HepG2 (cell line): ENCODE results near the gene SH2D3A. TPM values are rescaled to one million over a fixed set of nuclear protein-coding genes. Genes with fewer than 3 reads are reported as not detected.

ENCODE experiments used
- ATF6 ChIP-seq: sonication (generic); formaldehyde crosslinking; conservative IDR thresholded peaks from 2 replicates; pipeline ENCODE4 v1.4.0; 2020; ENCODE audit warnings: missing genetic modification reagents
- ETS1 ChIP-seq: sonication (generic); formaldehyde crosslinking; IDR thresholded peaks from 2 replicates; pipeline ENCODE4 v1.4.0; 2020; ENCODE audit warnings: missing genetic modification reagents
- HOXA3 ChIP-seq: sonication (generic); formaldehyde crosslinking; IDR thresholded peaks from 2 replicates; pipeline ENCODE4 v1.5.0; 2020; ENCODE audit warnings: missing genetic modification reagents
- JUN ChIP-seq: sonication (generic); formaldehyde crosslinking; IDR thresholded peaks from 2 replicates; pipeline ENCODE4 v1.4.0; 2020; ENCODE audit warnings: mild to moderate bottlenecking, missing genetic modification reagents
- KDM2A ChIP-seq: sonication (generic); formaldehyde crosslinking; IDR thresholded peaks from 2 replicates; pipeline ENCODE4 v1.4.0; 2020; ENCODE audit warnings: low read depth, missing genetic modification reagents, borderline replicate concordance
- MBD4 ChIP-seq: IDR thresholded peaks from 2 replicates; pipeline ENCODE4 v1.6.1; 2012; ENCODE audit warnings: low read length, inconsistent platforms, borderline replicate concordance
- MXD1 ChIP-seq: sonication (generic); formaldehyde crosslinking; IDR thresholded peaks from 2 replicates; pipeline ENCODE4 v1.4.0; 2020; ENCODE audit warnings: mild to moderate bottlenecking, missing genetic modification reagents
- NFE2 ChIP-seq: sonication (generic); formaldehyde crosslinking; IDR thresholded peaks from 2 replicates; pipeline ENCODE4 v1.4.0; 2020; ENCODE audit warnings: missing genetic modification reagents
- NRL ChIP-seq: sonication (generic); formaldehyde crosslinking; IDR thresholded peaks from 2 replicates; pipeline ENCODE4 v1.5.0; 2020; ENCODE audit warnings: missing genetic modification reagents, mild to moderate bottlenecking, moderate library complexity, borderline replicate concordance
- POGZ ChIP-seq: sonication (generic); formaldehyde crosslinking; IDR thresholded peaks from 2 replicates; pipeline ENCODE4 v1.4.0; 2020; ENCODE audit warnings: mild to moderate bottlenecking, missing genetic modification reagents
- REXO4 ChIP-seq: sonication (generic); formaldehyde crosslinking; IDR thresholded peaks from 2 replicates; pipeline ENCODE4 v1.8.0; 2022; ENCODE audit warnings: missing genetic modification reagents, mild to moderate bottlenecking, borderline replicate concordance
- SNAPC2 ChIP-seq: sonication (generic); formaldehyde crosslinking; IDR thresholded peaks from 2 replicates; pipeline ENCODE4 v1.8.1; 2022; ENCODE audit warnings: mild to moderate bottlenecking, missing genetic modification reagents
- SPEN ChIP-seq: sonication (generic); formaldehyde crosslinking; IDR thresholded peaks from 2 replicates; pipeline ENCODE4 v1.5.1; 2020; ENCODE audit warnings: low read depth, mild to moderate bottlenecking, missing genetic modification reagents
- YEATS2 ChIP-seq: sonication (generic); formaldehyde crosslinking; IDR thresholded peaks from 2 replicates; pipeline ENCODE4 v1.4.0; 2020; ENCODE audit warnings: missing genetic modification reagents, borderline replicate concordance
- ZBTB2 ChIP-seq: sonication (generic); formaldehyde crosslinking; IDR thresholded peaks from 2 replicates; pipeline ENCODE4 v1.8.0; 2022; ENCODE audit warnings: low read depth, missing genetic modification reagents
- ZBTB25 ChIP-seq: IDR thresholded peaks from 2 replicates; pipeline ENCODE4 v1.6.1; 2018; ENCODE audit warnings: missing genetic modification reagents
- ZC3H4 ChIP-seq: sonication (generic); formaldehyde crosslinking; IDR thresholded peaks from 2 replicates; pipeline ENCODE4 v1.4.0; 2020; ENCODE audit warnings: missing genetic modification reagents, borderline replicate concordance
- ZIK1 ChIP-seq: sonication (generic); formaldehyde crosslinking; IDR thresholded peaks from 2 replicates; pipeline ENCODE4 v1.5.0; 2020; ENCODE audit warnings: mild to moderate bottlenecking, low read depth, missing genetic modification reagents, borderline replicate concordance
- ZNF207 ChIP-seq: fragments of 450-650 bp; IDR thresholded peaks from 2 replicates; pipeline ENCODE4 v1.6.1; 2016; ENCODE audit warnings: antibody characterized with exemption, borderline replicate concordance
- ZNF33B ChIP-seq: sonication (generic); formaldehyde crosslinking; IDR thresholded peaks from 2 replicates; pipeline ENCODE4 v1.5.1; 2020; ENCODE audit warnings: mild to moderate bottlenecking, missing genetic modification reagents
- ZNF484 ChIP-seq: sonication (generic); formaldehyde crosslinking; IDR thresholded peaks from 2 replicates; pipeline ENCODE4 v1.5.1; 2020; ENCODE audit warnings: mild to moderate bottlenecking, low read depth, missing genetic modification reagents, borderline replicate concordance
- ZNF703 ChIP-seq: sonication (generic); formaldehyde crosslinking; IDR thresholded peaks from 2 replicates; pipeline ENCODE4 v1.5.1; 2020; ENCODE audit warnings: missing genetic modification reagents, mild to moderate bottlenecking, moderate library complexity, borderline replicate concordance
- polyA plus RNA-seq, 8 experiments: library from polyadenylated mRNA; depleted of rRNA in 3 of 8; stranded (reverse) in 7 of 8; unstranded in 1 of 8; fragments of >200 nt; fragmentation: Illumina TruSeq in 4 of 8; extraction: Trizol in 4 of 8; gene quantifications; 2 replicates each; pipeline versions ENCODE4 v1.2.1 to v1.2.3, GENCODE V29; 2011 to 2016; ENCODE audit warnings: low read depth in 4 of 8, missing spikeins in 1 of 8, mixed read lengths in 1 of 8; ENCODE audit not compliant: insufficient read depth in 1 of 8
- total RNA-seq, 5 experiments: library from RNA; depleted of rRNA; stranded (reverse); fragments of >200 nt; fragmentation: Illumina TruSeq; extraction: Trizol; gene quantifications; 2 replicates each; pipeline ENCODE4 v1.2.3, GENCODE V29; 2016; ENCODE audit warnings: low read depth in 1 of 5

Gene SH2D3A
- total and polyA plus RNA-seq, 2 of the 13 experiments (the other 11 are each of a cell fraction or from before 2014, with no cell fraction given), result 1.0 to 2.2 TPM

GRCh38 chr19:6740589-6741343 is 26.5 kb downstream of the SH2D3A start (continued):
- TF ChIP-seq ZBTB2 (CRISPR knock-in tag) (no peak; the same call in 1 of the 2 replicates), YEATS2 (peak; percentile 69; the same call in 1 of the 2 replicates), KDM2A (CRISPR knock-in tag) (peak; percentile 39; the same call in 1 of the 2 replicates), ATF6 (CRISPR knock-in tag) (no peak), REXO4 (CRISPR knock-in tag) (no peak), NFE2 (CRISPR knock-in tag) (no peak), MXD1 (peak; percentile 16; the same call in 1 of the 2 replicates), NRL (CRISPR knock-in tag) (0 out of 2 replicates have a peak, but pooled peaks have one; percentile 27), ZBTB25 (CRISPR knock-in tag) (0 out of 2 replicates have a peak, but pooled peaks have one; percentile 27), POGZ (CRISPR knock-in tag) (no peak), JUN (CRISPR knock-in tag) (no peak), ZNF484 (no peak), ZNF33B (CRISPR knock-in tag) (no peak), ZNF703 (CRISPR knock-in tag) (0 out of 2 replicates have a peak, but pooled peaks have one; percentile 28), ZIK1 (no peak), SPEN (CRISPR knock-in tag) (0 out of 2 replicates have a peak, but pooled peaks have one; percentile 16), SNAPC2 (CRISPR knock-in tag) (0 out of 2 replicates have a peak, but pooled peaks have one; percentile 45), MBD4 (no peak), HOXA3 (CRISPR knock-in tag) (peak; percentile 22; the same call in 1 of the 2 replicates), ZNF207 (no peak), ETS1 (no peak), ZC3H4 (CRISPR knock-in tag) (no peak)
